ENCODE measurements around the gene CMTM3.

CMTM3 gene

GRCh38 chr16:66572356-66572755 is 32.1 kb upstream of the CMTM3 start:
- TF ChIP-seq GABPA (IDR thresholded peaks at IDR 0.05; ENCODE audit: low read depth) (no peak), REST (IDR thresholded peaks at IDR 0.05; ENCODE audit: insufficient replicate concordance, low read depth) (no peak), POLR2AphosphoS5 (IDR thresholded peaks at IDR 0.05; ENCODE audit: low read depth) (no peak), SPI1 (IDR thresholded peaks at IDR 0.05; ENCODE audit: borderline replicate concordance, low read depth) (no peak), CTCF (IDR thresholded peaks at IDR 0.05; ENCODE audit: insufficient read depth, low read length) (no peak)

GRCh38 chr16:66574081-66574480 is 30.4 kb upstream of the CMTM3 start:
- no peak for TF ChIP-seq GABPA (IDR thresholded peaks at IDR 0.05; ENCODE audit: low read depth)
- no peak overlapping the region for H3K27ac ChIP-seq (replicated peaks)
- H3K27me3 ChIP-seq (ENCODE audit: insufficient read depth, poor library complexity, severe bottlenecking), result no peaks in the 10 kb centered on the region
- no peak for DNase-seq (ENCODE audit: low read depth in 1 of 2, low spot score in 1 of 2)
- H3K4me3 ChIP-seq (replicated peaks; ENCODE audit: insufficient read depth, low read length), result no peak overlapping the region

More at GRCh38 chr16:66572356-66572755, 32.1 kb upstream of the CMTM3 start:
- DNase-seq (ENCODE audit: low read depth in 1 of 2, low spot score in 1 of 2), result no peak
- Histone ChIP-seq H3K27ac (replicated peaks) (no peak overlapping the region), H3K27me3 (ENCODE audit: insufficient read depth, poor library complexity, severe bottlenecking) (no peaks in the 10 kb centered on the region), H3K4me3 (replicated peaks; ENCODE audit: insufficient read depth, low read length) (no peak overlapping the region)

- no peak for DNase-seq (ENCODE audit: low read depth in 1 of 2, low spot score in 1 of 2)
- no peaks in the 10 kb centered on the region for H3K27me3 ChIP-seq (ENCODE audit: insufficient read depth, poor library complexity, severe bottlenecking)
- H3K4me3 ChIP-seq (replicated peaks; ENCODE audit: insufficient read depth, low read length), result no peak overlapping the region
- H3K27ac ChIP-seq (replicated peaks), result no peak overlapping the region
- no peak for TF ChIP-seq SPI1 (IDR thresholded peaks at IDR 0.05; ENCODE audit: borderline replicate concordance, low read depth)
- no peak for TF ChIP-seq REST (IDR thresholded peaks at IDR 0.05; ENCODE audit: insufficient replicate concordance, low read depth)
- TF ChIP-seq POLR2AphosphoS5 (IDR thresholded peaks at IDR 0.05; ENCODE audit: low read depth), result no peak
- no peak for TF ChIP-seq GABPA (IDR thresholded peaks at IDR 0.05; ENCODE audit: low read depth)
- no peak for TF ChIP-seq CTCF (IDR thresholded peaks at IDR 0.05; ENCODE audit: insufficient read depth, low read length)
These were observed 30.0 kb upstream of the CMTM3 start for GRCh38 chr16:66574531-66574930.

- DNase-seq (ENCODE audit: low read depth in 1 of 2, low spot score in 1 of 2), result no peak
- Histone ChIP-seq H3K4me3 (replicated peaks; ENCODE audit: insufficient read depth, low read length) (no peak overlapping the region), H3K27me3 (ENCODE audit: insufficient read depth, poor library complexity, severe bottlenecking) (no peaks in the 10 kb centered on the region), H3K27ac (replicated peaks) (no peak overlapping the region)
- no peak for TF ChIP-seq REST (IDR thresholded peaks at IDR 0.05; ENCODE audit: insufficient replicate concordance, low read depth)
- TF ChIP-seq POLR2AphosphoS5 (IDR thresholded peaks at IDR 0.05; ENCODE audit: low read depth), result no peak
- TF ChIP-seq SPI1 (IDR thresholded peaks at IDR 0.05; ENCODE audit: borderline replicate concordance, low read depth), result no peak
- no peak for TF ChIP-seq CTCF (IDR thresholded peaks at IDR 0.05; ENCODE audit: insufficient read depth, low read length)
These were observed 29.4 kb upstream of the CMTM3 start for GRCh38 chr16:66575060-66575459.

All from HL-60 (cell line).